NCI-H1417 treated with DMSO at 0.1 percent for 48 hours (cell line): ENCODE data around the gene SOX13.

Source experiments
- DNase-seq: peaks from one replicate; lab custom pipeline; 2025; lab: John Stamatoyannopoulos, UW

The SOX13 gene

DNA sequence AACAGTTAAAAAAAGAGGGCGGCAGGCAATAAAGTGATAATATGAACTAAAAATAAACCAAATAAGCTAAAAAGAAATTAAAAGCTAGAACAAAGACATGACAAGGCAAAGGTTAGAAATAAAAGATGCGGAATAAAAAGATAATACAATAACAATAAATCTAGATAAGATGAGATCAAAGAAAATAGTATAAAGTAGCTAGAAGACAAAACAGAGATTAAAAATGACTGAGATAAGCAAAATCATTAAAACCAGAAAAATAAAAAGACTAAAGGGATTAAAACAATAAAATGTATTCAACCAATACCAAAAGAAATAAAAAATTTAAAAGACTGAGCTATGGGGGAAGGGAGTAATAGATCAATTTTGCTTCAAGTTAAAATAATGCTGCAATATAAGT is 10.8 kb upstream of the SOX13 start:
- no peak for DNase-seq

DNA sequence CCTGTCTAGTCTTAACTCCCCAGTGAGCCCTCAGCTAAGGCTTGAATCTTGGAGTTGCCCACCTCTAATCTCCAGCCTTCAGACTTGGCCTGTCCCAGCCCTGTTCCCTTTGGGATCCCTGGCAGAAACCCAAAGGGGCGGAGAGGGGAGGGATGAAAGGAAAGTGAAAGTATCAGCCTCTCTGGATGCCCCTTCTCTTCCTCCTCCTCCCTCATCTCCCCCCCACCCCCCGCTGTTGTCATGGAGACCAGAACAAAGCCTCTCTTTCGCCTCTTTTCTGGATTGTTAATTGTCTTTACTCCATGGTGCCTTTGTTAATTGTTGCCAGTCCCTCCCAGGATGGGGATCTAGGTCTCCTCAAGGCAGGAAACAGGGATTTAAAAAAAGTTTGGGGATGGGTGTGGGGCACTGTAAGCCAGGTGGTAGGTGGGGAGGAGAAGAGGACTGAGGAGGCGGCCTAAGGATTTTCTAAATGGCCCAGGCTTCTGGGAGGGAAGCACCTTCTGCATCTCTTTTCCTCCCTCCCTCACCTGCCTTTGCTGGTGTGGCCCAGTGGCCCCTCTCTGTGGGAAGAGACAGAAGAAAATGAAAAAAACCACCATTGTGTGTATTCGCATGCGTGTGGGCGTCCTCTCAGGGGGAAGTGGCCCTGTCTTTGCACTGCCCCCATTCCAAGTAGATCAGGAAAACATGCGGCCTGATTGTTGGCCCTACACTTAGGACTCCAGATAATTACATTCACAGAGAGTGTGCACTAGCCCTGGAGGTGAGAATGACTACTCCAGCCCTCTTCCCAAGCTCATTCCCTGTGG is 7.5 kb upstream of the SOX13 start:
- no peak for DNase-seq

DNA sequence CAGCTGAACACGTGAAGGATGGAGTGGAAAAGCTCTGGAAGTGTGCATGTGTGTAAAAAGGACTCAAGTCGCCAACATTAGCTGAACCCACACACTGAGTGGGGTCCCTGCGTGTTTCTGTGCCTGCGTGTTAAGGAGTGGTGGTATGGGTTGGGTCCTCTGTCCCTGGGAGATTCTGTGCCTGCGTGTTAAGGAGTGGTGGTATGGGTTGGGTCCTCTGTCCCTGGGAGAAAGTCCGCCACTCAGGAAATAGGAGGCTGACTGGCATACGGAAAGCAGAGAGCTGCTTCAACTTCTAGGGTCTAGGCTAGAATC is 7.0 kb upstream of the SOX13 start:
- DNase-seq, result no peak

DNA sequence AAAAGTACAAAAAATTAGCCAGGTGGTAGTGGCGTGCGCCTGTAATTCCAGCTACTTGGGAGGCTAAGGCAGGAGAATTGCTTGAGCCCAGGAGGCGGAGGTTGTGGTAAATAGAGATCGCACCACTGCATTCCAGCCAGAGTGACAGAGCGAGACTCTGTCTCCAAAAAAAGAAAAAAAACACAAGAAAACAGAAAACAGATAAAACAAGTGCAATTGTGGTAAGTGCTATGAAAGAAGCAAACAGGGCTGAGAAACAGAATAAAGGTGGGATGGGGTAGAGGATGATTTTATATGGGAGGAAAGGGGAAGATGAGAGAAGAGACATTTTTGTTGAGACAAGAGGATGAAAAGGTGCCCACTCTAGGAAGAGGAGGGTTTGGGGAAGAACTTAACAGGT is 5.0 kb upstream of the SOX13 start:
- no peak for DNase-seq

DNA sequence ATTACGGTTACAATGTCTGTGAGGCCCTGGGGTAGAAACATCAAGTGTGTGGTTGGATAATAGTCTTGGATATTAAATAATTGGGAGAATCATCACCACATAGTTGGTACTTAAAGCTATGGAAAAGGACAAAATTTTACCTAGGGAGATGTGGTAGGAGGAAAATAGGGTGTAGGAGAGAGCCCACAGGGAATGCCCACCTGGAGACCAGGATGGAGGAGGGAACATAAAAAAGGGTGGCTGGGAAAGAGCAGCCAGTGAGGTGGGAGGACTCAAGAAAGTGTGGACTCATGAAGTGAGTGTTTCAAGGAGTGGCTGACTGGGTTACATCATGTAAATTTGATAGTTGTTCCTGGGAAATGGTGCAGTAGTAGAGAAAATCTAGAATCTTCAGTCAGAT is 3.0 kb upstream of the SOX13 start:
- no peak for DNase-seq

DNA sequence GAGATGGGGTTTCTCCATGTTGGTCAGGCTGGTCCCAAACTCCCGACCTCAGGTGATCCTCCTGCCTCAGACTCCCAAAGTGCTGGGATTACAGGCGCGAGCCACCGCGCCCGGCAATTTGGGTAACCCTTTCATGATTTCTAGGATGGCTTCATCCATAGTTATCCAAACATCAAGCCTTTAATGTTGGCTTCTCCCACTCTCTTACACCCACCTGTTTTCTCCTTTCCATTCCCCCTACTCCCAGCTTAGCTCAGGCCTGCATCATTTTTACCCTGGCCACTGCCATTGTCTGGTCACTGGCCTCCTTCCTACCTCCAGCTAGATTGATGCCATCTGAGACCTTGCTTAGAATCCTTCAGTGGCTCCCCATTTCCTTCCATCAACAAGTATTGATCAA is 2.0 kb upstream of the SOX13 start:
- DNase-seq, result no peak

DNA sequence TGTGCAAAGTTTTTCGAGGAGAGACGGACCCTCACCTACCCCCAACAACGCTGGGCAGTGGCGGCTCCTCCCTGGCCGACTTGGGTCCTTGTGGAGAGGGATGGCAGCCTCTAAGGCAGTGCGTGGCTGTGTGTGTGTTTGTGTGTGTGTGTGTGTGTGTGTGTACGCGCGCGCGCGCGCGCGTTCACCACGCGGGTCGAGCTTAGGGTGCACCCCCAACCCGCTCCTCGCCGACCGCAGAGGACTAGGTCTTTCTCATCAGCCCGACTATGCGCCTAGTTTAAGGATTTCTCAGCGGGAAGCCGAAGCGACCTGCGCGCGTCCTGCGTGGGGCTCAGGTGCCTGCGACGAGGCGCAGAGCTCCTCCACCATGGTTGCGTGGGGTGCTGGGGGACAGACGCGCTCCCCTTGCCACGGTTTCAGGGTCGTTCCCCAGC is 940 bp downstream of the SOX13 start:
- DNase-seq, result no peak

DNA sequence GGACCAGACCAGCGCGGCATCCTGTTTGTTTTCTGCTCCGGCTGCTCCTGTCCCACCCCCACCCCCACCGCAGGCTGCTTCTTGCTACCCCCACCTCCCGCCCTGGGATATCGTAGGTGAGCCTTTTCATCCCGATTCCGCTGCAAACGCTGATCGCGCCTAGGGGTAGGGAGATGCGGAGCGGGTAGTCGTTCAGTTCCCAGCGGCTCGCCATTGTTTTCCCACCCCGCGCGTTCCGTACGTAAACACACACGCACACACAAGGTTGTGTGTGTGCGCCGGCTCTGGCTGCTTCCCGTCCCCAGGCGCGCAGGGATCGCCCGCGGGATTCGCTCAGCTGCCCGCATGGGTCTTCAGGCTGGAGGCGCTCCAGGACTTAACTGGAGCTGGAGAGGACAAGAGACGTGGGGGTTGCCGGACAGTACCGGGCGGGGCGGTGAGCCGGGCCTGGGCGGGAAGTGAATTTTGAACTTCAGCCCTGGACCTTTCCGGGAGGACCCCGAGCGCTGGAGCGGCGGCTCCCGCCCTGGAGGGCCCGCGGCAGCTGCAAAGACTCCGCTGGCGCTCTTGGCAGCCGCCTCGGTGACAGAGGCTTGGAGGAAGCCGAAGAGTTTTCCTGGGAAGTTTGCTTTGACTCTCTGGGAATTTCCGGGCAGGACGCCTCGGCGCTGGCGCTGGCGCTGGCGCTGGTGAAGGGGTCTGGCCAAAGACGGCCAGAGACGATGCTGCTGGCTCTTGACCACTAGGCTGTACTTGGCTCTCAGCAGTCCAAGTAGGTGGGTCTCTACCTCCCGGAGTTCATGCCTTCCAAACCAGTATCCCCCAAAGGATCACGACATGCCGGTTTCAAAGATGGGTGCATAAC is 1.6 kb downstream of the SOX13 start:
- no peak for DNase-seq

DNA sequence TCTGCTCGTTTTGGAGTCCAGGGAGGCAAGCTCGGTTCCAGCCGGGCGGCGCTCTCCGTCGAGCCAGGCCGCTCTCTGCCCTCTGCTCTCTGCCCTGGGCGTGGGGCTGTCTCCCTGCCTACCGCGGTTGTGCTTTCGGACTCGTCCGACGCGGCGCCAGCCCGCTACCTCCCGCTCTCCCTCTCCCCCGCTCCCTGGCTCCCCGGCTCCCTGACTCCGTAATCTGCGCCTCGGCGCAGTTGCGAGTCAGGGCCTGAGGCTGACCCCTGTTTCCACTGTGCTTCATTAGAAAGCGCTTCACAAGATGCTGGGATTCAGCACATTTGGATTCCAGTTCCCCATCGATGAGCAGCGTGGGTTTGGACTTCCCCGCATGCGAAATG is 2.2 kb downstream of the SOX13 start:
- no peak for DNase-seq

DNA sequence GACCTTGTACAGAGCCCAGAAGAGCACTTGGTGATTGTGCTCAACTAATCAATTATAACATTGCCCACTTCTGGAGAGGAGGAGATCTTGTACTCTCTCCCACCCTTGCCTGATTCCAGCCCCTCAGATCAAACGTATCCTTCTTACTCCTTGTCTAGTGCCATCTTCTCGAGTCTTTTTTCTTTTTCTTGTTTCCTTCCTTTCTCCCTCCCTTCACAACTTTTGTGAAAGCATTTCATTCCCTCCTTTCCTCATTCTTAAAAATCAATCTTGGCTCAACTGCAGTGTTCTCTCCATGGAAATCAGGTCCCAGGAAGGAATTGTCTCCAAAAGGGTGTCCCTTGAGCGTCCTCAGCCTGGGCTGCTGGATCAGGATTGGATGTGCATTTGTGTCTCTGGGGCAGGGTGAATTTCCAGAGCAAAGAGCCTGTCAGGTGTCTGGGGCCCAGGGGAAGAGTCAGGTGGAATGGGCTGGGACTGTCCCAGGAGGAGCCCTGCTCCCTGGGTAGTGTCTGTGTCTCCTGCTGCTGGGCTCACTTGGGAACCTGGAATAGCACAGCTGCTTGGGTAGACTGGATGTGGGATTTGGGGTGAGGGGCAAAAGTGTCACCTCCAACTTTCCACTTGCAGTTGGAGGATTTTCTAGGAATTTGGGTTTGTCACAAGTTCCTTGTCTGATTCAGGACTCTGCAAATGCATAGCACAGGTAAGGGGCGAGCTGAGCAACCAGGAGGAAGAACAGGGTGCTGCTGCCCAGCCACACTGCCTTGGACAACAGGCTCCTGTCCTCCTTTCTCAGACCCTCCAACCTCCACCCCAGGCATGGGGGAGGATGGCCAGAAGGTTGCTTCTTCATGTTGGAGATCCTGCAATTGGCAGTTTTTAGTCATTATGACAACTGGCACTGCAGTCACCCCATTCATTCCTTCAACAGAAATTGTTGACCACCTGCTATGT is 3.3 kb downstream of the SOX13 start:
- no peak for DNase-seq

DNA sequence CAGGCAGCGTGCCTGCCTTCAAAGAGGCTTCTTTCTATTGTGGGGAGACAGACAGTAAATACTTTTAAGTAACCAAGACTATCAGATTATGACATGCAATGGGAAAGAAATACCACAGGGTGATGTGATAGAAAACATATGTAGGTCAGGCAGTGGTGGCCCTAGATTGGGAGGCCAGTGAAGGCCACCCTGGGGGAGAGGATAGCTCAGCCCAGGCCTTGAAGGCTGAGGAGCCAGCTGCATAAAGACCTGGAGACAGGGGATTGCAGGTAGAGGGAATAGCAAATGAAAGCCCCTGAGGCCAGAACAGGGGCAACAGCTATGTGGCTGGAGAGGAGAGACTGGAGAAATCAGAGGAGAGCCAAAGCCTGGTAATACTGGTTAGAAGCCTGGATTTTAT is 4.0 kb downstream of the SOX13 start:
- no peak for DNase-seq

DNA sequence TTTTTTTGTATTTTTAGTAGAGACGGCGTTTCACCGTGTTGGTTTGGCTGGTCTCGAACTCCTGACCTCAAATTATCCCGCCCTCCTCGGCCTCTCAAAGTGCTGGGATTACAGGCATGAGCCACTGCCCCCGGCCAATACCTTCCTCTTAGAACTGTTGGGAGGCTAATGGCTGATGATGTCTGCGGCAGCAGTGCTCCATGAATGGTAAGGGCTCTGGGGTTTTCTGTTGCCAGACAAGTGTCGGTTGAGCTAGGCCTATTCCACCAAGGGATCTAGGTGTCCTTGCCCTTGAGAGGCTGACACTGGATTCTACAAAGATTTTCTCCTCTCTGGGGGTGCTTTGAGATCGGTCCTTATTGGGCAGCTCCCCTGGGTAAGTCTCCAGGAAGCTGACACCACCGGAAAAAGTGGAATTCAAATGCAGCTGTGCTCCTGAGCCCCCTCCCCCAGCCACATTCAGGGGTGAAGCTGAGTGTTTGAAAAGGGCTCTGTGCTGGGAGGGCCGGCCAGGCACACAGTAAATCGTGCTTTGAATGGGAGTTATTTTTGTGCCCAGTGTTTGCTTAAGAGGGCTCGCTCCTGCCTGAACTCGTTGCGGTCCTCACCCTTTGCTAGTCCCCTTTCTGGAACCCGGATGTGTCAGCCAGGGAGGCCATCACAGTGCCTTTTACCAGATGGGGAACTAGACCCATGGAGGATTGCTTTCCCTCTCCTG is 5.2 kb downstream of the SOX13 start:
- DNase-seq, result peak; percentile 84

DNA sequence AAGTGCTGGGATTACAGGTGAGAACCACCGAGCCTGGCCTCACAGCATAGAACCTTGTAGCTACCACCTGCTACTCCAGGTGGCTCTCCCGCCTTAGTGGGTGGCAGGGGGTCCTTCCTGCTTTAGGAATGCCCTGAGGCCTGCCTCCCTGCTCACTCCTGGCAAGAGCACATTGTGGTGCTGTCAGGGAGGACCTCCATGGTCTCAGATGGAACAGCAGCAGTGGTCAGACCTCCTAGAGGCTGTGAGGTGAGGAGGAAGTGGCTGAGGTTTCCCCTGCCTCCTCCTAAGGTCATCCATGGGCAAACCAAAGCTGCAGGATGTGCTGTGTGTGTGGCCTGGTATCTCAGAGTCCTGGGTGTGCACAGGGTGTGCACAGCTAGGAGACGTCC is 6.7 kb downstream of the SOX13 start:
- no peak for DNase-seq

DNA sequence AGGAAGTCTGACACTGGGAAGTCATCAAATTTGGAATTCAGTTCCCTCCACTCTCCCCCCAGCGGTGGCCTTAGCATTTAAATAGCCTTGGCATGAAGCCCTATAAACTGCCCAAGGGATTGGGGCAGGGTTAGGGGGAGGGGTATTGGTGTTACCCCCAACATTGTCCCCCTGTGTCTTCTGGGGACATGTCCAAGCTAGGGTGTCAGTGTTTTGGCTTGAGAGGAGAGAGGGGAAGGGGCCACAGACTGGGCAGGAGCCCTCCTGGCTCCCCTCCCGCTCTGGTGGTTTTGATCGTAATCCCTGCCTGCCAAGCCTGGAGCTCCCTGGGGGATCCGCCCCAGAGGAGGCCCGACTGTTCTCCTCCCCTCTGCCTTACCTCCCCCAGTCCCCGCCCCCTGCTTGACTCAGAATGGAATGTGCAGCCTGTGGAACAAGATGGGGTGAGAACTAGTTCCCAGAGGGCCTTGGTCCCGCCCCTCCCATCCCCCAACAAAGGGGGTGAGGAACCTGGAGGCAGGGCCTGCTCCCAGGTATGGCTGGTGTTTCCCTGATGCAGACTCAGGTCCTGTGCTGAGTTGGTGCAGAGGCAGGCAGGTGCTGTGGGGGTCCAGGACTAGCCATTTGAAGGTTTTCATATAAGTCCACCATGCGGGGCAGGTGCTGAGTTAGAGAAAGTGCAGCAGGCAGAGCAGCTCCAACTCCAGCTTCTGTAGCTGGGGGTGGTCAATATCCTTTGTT is 7.4 kb downstream of the SOX13 start:
- DNase-seq, result peak; percentile 29

DNA sequence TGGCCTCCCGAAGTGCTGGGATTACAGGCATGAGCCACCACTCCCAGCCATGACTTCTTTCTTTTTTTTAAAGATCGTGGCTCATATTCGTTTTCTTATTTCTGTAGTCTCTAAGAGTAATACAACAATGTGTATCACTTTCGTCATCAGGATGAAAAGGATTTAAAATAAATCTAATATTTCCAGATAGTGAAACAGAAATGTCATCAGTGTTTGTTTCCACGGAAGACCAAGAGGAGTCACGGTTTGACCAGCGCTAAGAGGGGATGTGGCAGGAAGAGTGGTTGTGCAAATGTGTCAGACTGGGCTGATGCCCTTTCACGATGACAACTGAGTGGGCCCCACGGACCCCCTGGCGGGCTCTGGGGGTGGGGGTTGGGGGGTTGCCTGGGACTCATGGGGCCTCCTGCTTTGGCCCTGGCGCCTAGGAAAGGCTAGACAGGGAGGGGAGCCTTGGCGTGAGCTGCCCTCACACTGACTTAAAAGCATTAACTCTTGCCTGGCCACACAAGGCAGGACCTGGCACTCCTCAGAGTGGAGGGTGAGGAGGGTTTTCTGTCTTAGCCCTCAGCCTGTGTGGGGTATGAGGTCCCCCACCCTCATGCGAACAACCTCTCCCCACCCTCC is 8.4 kb downstream of the SOX13 start:
- DNase-seq, result no peak

DNA sequence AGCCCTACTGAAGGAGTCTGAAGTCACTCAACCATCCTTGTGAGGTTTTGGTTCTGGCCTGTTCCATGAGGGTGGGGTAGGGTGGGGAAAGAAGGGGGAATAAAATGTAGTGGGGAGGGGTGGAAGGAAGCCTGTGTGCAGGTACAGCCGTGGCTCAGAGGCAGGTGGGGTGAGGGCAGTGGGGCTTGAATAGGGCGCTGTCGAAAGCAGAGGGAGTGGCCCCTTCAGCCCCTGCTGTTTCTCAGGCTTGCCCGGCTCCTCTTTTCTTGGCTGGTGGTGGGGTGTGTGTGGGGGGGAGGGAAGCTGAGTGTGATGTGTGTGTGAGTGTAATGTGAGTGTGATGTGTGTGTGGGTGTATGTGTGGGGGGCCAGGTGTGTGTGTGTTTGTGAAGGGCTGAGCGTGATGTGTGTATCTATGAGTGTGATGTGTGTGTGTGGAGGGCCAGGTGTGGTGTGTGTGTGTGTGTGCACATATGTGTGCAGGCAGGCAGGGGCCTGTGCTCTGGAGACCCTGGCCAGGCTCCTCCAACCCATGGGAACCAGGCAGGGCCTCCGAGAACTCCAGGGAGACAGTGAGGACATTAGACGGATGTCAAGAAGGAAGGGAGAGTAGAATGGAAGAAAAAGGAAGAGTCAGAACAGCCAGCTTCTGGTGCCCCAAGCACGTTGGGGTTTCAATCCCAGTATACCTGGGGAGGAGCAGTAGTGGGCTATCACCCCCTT is 9.0 kb downstream of the SOX13 start:
- DNase-seq, result no peak

DNA sequence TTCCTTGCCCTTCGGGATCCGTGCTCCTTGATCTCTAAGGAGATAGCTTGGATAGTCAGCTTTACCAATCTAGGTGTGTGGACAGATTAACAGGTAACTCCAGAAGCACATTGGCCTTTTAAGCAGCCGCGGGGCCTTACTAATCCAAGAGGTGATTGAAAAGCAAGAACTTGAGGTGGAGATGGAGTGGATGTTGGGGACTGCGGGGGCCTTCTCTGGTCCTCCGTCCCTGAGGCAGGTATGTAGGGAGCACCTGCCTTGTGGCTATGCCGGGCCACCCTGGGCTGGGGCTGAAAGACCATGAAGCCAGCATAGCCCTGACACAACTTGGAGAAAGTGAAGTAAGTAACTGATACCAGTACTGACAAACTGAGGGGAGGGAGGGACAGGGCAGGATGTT is 10.6 kb downstream of the SOX13 start:
- DNase-seq, result no peak

DNA sequence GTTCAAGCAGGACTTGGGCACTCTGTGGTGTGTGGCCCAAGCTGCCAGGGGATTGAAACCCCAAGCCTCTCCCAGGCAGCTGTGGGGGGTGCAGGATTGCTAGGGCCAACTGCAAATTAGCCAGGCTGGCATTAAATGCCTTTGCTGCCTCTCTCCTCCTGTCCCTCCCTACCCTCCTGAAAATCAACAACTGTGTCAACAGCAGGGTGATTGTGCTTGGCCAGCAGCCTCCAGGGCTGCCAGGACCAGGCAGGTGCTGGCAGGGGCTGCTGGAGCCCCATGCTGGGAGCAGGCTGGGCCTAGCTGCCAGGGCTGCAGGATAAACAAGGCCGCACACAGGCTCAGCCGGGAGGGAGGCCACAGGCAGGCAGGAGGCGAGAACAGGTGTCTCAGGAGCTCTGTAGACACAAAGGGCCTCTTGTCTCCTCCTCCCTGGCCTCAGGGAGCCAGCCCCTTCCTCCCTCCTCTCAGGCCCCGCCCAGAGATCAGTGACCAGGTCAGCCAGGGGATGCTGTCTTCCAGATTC is 11.4 kb downstream of the SOX13 start:
- peak; percentile 98 for DNase-seq

DNA sequence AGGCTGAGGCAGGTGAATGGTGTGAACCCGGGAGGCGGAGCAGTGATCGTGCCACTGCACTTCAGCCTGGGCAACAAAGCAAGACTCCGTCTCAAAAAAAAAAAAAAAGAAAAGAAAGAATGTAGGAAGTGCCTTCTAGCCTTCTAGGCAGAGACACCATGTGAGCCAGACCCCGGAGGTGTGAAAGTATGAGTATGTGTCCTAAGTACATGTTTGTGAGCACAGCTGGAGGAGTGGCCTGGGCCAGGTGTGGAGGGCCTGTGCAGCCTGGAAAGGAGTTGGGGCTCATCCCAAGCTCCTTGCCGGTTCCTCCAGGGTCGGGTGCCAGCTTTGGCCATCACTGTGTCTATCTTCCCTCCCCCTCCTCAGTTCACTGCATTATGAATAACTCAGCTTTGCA is 13.0 kb downstream of the SOX13 start:
- DNase-seq, result no peak
